T-helper 1 cell treated with Interleukin-12 subunit alpha and Interleukin-12 subunit beta and Interleukin-4 antibody, amounts not matched to agents 30 ng/mL and 1 ng/mL, for 36 hours (primary cell): Measurements from ENCODE around the gene NDUFA3. TPM values are rescaled to one million over a fixed set of nuclear protein-coding genes. Genes with fewer than 3 reads are reported as not detected.

ENCODE experiments used
- intact Hi-C: fragments of 100-400 bp; cut with micrococcal nuclease; formaldehyde crosslinking; loops from one replicate; pipeline ENCODE4 v1.15.1; 2024
- total RNA-seq: library from RNA; stranded (reverse); gene quantifications from 2 replicates; pipeline ENCODE4 v1.2.3, GENCODE V29; 2022

NDUFA3 gene
- total RNA-seq, 1 donor from 2014 or later, result 124 TPM

DNA sequence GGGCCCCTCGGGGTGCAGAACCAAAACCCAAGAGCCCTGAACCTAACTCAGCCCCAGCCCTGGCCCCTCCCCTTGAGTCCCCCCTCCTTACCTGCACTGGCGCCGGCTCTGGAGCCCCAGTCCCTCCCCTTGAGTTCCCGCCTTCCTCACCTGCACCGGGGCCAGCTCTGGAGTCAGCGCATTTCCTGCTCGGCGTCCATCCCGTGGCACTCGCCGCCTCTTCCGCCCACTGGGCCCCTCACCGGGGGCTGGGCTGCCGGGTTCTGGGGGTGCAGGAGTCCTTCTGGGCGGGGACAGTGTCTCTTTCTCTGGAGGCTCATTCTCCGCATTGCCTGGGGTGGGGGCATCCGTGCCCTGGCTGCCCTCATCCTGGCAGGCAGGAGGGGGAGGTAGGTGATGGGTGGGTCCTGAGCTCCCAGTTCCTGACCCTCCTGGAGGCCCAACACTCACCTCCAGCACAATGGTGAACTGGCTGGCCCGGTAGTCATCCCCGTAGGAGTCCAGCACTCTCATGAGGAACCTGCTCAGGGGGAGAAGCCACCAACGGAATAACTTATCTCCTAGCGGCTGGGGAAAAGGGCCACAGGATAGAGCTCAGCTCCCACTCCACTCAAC lies 5.3 kb downstream of the NDUFA3 start:
- intact Hi-C loops, result no loop called here

DNA sequence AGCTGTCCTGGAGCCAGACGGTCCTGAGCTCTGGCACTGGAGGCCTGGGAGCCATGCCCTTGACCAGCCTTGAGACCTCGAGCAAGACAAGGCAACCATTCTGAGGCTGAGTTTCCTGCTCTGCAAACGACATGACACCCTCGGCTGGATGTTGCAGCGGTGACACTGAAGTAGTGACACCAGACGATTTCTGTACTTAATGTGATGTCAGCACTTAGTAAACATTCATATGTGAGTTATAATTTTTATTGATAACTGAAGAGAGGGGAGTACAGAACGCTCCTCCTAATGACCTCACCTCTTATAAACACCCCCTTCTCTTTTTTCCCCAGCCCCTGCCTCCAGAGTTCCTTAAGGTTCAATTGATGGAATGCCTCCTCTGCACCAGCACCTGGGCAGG lies 5.8 kb downstream of the NDUFA3 start:
- intact Hi-C loops, result no loop called here

DNA sequence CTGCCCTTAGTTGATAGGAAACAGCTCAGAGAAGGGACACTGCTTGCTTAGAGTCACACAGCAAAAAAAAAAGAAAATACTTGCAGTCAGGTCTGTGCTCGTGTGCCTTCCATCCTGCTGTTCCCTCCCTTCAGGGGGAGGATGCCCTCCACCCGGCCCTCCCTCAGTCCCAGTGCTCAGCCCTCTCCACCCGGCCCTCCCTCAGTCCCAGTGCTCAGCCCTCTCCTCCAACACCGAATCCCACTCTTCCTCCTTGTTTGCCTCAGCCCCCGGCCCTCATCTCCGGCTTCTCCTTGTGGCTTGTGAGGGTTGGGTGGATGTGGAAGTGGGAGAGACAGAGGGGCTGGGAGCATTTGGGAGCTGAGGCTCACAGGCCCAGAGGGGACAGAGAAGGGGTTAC lies 7.0 kb downstream of the NDUFA3 start:
- intact Hi-C loops, result loop anchor here (10.0 kb wide), 2 partner anchors 675 to 915 kb away; partner anchors contain the start of genes ZNF665 and ZNF761

DNA sequence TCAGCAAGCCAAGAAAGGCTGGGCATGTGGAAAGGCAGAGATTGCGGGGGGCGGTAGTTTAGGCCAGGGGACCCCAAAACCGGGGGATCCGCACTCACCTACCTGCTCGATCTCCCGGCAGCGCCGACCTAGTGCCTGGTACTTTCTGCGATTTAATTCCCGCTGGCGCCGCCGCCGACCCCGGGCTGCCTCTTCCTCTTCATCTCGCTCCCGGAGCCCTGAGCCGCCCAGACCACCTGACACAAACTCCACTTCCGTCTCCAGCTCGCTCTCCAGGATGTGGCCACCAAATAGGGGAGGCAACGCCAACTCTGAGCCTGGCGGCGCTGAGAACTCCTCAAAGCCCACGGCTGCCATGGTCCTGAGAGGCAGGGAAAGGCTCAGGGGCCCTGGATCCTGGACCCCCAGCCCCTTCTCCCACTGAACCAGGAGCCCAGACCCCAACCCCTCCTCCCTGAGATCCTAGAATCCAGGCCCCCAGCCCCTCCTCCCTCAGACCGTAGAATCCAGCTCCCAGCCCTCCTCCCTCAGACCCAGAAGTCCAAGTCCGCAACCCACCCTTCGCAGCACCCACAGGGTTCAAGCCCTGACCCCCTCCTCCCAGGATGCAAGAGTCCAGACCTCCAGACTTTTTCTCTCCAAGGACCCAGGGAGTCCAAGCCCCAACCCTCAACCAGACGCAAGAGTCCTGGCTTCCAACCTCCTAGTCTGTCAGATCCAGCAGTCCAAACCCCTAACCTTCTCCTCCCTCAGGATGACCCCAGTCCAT lies 11.9 kb downstream of the NDUFA3 start:
- intact Hi-C loops, result loop anchor here (1.0 to 10.0 kb wide), 14 partner anchors 12 to 1491 kb away; partner anchors contain the start of genes CNOT3, LENG1, NDUFA3 and RPS9

DNA sequence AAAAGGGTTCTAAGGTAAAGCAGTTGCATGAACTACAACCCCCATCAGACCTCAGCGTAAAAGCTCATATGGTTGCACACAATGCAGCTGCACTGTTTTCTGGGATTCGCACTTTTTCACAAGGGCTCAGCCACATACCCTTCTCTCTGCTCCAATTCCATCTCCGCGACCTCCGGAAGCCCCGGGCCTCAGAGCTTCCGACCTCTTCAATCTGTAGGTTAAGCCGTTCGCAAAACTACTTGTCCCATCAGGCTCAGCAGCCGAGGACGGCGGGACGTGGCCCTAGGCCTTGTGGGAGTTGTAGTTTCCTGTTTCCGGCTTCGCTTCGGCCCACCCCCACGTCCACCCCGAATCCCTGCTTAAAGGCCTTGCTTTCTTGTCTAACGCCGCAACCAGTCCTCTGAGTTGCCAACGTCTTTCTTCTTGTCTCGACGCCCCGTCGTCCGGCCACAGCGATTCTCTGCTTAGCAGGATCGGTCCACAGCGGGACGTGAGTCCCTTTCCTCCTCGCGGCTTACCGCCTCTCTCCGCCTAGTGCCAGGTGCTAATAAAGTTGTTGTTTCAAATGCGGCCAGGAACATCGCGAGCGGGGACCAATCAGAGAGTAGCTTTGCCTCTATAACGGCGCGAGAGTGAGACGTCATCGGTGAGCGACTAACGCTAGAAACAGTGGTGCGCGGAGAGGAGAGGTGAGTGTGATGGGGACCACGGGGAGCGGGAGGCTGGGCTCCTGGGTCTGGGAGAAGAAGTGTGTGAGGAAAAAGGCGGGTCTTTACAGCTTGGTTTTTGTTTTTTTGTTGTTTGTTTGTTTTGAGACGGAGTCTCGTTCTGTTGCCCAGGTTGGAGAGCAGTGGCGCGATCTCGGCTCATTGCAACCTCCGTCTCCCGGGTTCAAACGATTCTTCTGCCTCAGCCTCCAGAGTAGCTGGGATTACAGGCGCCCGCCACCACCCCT lies 12.7 kb downstream of the NDUFA3 start, which contains the start of the genes PRPF31 and TFPT:
Gene PRPF31 (plus strand): TSS at position 646 of the 955 bp plus-strand sequence. CDS start 2,525 bp downstream, outside the sequence.
Gene TFPT (minus strand): TSS at position 549 of the 955 bp plus-strand sequence. CDS start 388 bp downstream, at position 161.
- intact Hi-C loops, result loop anchor here (1.0 to 10.0 kb wide), 14 partner anchors 13 to 1490 kb away; partner anchors contain the start of genes CNOT3, LENG1, NDUFA3 and RPS9

DNA sequence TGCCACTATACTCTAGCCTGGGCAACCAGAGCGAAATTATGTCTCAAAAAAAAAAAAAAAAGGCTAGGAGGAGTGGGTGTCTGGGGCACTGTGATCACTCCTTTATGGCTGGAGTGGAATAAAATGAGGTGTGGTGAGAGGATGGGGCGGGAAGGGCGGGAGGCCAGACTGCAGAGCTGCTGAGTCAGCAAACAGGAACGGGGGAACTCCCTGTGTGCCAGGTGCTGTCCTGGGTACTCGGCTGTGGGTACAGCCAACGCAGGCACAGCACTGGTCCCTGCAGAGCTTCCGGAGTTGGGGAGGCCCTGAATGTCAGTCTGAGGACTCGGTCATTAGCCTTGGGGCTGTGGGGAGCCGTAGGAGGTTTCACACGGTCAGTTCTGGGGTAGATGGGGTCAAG lies 18.6 kb downstream of the NDUFA3 start:
- intact Hi-C loops, result no loop called here

DNA sequence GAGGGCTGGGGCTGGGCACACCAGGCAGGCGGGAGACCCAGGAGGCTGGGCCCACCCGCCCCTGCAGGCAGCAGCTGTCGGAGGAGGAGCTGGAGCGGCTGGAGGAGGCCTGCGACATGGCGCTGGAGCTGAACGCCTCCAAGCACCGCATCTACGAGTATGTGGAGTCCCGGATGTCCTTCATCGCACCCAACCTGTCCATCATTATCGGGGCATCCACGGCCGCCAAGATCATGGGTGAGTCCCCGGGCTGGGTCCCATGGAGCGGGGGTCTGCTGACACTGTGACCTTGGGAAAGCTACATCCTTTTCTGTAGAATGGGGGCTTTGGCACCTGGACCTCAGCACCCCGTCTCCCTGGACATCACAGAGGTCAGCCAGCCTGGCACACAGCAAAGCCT lies 21.0 kb downstream of the NDUFA3 start:
- intact Hi-C loops, result no loop called here

DNA sequence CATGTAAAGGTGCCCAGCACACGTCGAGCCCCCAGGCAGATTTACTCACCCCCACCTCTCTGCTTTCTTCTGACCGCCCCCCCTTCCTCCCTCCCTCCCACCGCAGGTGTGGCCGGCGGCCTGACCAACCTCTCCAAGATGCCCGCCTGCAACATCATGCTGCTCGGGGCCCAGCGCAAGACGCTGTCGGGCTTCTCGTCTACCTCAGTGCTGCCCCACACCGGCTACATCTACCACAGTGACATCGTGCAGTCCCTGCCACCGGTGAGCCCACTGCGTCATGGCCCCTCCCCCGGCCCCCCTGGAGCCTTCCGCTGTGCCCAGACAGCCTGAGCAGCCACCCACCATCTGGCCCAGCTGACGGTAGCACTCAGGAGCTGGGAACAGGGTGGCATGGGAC lies 21.7 kb downstream of the NDUFA3 start:
- intact Hi-C loops, result no loop called here

DNA sequence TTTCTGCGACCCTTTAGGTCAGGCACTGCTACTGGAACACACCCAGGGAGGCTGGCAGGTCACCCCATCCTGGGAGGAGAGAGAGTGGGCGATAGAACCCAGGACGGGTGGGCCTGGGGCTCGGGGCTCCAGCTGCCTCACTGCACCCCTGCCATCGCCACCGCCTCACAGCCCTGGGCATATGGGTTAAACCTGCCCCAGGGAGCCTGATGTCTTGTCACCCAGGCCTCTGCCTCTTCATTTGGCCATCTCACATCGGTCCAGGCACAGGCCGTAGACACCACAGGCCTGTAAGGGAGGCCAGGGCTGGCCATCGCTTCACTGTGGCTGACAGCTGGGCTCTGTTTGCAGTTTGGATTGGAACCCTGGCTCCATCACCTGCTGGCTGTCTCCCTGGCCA lies 23.1 kb downstream of the NDUFA3 start:
- intact Hi-C loops, result no loop called here

DNA sequence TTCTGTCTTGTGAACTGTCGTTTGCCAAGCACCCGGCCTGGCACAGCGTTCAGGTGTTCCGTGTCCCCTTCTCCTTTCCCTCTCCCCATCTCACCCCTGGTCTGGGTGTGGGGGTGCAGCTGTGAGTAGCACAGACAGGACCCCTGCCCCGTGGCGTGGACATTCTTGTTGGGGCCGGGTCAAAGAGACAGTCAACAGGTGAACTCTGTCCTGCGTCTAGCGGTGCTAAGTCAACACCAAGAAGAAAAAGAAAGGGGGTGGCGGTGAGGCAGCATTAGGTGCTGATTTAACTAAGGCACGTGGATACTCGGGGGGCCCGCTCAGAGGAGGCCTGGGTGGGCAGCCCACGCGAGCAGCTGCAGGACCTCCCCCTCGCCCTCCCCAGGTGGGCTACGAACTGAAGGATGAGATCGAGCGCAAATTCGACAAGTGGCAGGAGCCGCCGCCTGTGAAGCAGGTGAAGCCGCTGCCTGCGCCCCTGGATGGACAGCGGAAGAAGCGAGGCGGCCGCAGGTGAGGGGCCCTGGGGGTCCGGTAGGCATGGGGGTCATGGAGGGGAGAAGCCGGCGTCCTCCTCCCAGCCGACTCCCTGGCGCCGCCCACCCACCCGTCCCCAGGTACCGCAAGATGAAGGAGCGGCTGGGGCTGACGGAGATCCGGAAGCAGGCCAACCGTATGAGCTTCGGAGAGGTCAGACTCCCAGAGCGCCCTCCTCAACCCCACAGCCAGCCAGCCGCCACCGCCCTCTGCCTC lies 25.2 kb downstream of the NDUFA3 start:
- intact Hi-C loops, result no loop called here

DNA sequence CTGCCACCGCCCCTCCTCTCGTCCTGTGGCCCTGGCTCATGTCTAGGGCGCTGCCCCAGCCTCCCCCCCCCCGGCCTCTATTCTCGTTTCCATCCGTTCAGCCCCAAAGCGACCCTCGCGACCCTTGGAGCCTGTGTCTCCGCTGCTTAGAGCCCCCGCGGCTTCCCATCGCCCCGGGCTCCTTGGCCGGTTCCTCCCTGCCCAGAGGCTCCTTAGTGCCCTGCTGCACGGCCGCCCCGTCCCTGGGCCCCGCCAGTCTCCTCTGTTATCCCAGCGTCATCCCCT lies 25.7 kb downstream of the NDUFA3 start:
- intact Hi-C loops, result no loop called here

DNA sequence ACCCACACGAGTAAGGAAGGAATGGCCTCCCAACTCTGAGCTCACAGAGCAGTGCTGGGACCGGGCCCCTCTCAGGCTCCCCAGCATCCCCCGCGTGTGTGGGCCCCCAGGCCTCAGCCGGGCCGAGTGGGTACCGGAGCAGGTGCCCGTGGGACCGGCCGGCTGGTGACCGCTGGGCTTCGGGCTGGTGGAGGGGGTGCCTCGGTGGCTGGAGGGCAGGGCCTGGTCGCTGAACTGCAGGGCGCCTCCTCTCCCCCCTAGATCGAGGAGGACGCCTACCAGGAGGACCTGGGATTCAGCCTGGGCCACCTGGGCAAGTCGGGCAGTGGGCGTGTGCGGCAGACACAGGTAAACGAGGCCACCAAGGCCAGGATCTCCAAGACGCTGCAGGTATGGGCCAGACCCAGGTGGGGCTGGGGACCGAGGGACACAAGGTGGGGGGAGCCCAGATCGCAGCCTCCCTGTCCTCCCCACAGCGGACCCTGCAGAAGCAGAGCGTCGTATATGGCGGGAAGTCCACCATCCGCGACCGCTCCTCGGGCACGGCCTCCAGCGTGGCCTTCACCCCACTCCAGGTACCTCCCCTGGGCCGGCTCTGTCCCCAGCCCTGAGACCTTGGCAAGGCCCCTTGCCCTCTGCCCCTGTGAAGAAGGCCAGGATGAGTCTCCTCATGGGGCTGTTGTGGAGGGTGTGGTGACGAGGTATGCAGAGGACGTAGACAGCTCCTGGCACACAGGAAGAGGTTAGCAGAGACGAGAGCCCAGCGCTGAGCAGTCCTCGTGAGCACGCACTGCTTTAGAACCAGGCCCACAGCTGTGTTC lies 26.4 kb downstream of the NDUFA3 start:
- intact Hi-C loops, result no loop called here

DNA sequence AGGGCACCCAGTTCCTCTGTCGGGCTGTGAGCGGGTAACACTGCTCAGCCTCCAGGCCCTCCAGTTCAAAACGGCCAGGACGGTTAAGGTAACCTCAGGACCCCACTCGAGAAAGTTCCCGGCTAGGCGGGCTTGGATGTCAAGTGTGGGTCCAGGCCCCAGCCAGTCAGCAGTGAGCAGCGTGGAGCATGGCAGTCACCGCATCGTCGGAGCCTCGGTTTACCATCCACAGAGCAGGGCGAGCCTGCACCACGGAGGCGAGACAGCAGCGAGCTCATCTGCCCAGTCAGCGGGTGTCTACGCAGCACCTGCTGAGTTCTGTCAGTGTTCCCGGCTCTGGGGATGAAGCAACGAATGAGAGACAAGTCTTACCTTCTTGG lies 27.0 kb downstream of the NDUFA3 start:
- intact Hi-C loops, result no loop called here

DNA sequence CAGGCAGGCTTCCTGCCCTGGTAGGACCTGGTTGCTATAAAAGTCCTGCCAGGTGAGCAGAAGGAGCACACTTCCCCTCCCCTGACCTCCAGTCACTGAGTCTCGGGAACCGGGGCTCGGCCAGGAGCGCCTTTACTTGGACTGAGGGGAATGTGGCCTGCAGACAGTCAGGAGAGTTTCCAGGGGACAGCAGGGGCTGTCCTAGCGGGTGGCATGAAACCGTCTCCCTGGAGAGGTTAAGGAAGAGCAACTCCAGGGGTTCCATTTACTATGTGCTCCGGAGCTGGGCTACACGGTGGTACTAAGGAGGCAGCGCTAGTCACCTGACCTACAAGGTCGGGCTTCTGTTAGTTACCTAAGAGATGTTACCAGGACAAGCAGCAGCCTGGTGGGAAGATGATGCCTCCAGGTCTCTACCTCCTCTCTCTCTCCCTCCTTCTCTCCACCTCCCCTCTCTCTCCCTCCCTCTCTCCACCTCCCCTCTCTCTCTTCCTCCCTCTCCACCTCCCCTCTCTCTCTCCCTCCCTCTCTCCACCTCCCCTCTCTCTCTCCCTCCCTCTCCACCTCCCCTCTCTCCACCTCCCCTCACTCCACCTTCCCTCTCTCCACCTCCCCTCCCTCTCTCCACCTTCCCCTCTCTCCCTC lies 30.8 kb downstream of the NDUFA3 start:
- intact Hi-C loops, result loop anchor here (10.0 kb wide), 1 partner anchor 1121 kb away; the partner anchor contains the start of gene PPP6R1

DNA sequence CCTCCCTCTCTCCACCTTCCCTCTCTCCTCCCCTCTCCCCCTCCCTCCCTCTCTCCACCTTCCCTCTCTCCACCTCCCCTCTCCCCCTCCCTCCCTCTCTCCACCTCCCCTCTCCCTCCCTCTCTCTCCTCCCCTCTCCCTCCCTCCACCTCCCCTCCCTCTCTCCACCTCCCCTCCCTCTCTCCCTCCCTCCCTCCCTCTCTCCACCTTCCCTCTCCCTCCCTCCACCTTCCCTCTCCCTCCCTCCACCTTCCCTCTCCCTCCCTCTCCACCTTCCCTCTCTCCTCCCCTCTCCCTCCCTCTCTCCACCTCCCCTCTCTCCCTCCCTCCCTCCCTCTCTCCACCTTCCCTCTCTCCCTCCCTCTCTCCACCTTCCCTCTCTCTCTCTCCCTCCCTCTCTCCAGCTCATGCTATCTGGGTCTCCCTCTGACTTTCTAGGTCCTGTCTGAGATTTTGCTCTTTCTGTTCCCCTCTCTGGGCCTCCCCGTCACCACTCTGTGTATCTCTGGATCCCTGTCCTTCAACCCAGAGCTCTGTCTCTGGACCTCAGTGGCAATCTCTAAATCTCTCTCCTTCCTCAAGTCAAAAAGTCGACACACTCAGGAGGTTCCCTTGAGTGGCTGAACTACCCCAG lies 31.4 kb downstream of the NDUFA3 start:
- intact Hi-C loops, result loop anchor here (1.0 to 10.0 kb wide), 2 partner anchors 36 to 1121 kb away; partner anchors contain the start of gene PPP6R1

DNA sequence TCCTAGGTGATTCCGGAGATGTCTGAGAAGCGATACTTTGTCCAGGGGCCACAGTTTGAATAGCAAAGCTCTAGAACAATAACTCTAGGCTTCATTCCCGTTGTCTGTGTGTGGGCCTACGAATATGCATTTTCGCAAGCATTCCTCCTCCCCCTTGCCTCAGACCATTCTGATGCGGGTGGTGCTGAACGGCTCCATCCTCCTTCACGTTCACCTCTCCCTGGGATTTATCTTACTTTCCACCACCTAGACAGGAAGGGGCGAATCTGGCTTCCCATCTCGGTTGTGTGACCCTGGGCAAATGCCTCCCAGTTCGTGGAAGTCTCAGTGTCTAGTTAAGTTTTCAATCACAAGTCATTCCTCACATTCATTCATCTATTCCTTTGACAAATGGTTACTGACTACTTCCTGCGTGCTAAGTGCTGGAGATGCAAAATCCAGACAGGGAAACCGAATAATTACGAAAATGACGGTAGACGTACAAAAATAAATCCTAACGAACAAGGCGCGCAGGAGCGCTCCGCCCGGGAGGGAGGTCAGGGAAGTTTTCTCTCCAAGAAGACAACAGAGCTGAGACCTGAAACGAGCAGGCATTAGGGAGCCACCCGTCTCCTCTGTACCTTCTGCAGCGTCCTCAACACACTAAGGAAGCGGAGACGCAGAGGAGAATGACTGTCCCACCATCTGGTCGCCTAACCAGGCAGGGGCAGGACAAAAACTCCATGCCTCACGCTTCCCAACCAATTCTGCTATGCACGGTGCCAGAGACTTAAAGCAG lies 33.6 kb downstream of the NDUFA3 start:
- intact Hi-C loops, result loop anchor here (5.0 to 10.0 kb wide), 2 partner anchors 981 to 1119 kb away; partner anchors contain the start of genes PPP1R12C and PPP6R1

DNA sequence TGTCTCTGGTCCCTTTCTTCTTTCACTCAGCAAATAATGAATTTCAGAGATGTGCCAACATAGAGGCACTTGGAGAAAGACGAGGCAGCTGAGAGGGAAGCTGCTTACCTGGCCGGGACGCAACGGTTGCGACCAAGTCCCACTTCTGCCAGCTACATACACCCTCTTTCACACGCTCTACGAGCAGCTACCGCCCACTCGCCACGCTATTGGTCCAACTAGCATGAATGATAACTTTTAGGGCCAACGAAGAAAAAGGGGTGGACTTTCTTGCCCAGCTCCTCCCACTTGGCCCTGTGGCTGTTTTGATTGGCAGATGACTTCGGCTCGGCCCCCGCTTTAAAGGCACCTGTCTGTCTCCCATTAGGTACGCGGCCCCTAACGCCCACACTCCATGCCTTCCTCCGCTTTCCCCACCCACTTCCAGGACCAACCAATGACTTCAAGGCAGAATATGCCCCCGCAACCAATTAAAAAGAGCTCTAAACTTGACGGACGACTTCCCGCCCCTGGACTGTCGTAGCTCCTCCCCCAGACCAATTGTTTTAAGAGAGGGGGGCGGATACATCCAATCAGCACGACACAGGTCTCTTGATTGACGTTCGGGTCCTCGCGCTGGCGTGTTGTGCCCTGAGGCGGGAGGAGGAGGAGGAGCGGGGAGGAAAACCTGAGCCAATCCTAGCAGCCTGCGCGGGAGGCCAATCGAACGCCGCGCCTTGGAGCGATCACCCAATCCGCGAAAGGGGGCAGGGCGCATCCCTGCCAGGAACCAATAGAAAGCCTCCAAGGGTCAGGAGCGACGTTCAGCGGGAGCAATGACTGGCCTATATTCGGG lies 34.4 kb downstream of the NDUFA3 start:
- intact Hi-C loops, result loop anchor here (1.0 to 10.0 kb wide), 15 partner anchors 22 to 1984 kb away; partner anchors contain the start of genes FIZ1, KMT5C, LENG1 and MYADM
